ENCODE measurements around the gene CCL14. TPM values are rescaled to one million over a fixed set of nuclear protein-coding genes. Genes with fewer than 3 reads are reported as not detected.

The CCL14 gene
- total and polyA plus RNA-seq, 2 of the 8 experiments (the other 6 are each of a cell fraction or from before 2014, with no cell fraction given), result not detected

DNA sequence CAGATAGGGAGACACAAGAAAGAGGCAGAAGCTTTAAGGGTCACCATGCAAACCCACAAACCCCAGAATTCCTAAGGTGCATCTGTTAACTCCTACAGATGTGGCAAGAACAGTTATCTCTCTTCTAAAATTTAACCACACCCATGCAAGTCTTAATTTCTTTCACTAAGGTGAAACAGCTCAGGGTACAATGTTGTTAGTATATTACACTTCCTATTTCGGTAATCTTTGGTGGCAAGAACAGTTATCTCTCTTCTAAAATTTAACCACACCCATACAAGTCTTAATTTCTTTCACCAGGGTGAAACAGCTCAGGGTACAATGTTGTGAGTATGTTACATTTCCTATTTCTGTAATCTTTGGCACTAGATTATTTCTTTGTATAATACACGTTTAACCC, 24.7 kb upstream of the CCL14 start:
- Histone ChIP-seq H4K20me1 (replicated peaks in 1 of 2; ENCODE audit: control insufficient read depth in 1 of 2, insufficient read depth in 2 of 2, low read length in 2 of 2) (no peaks in the 10 kb centered on the region), H4K8ac (ENCODE audit: extremely low read depth, insufficient read depth, low read length) (no peak overlapping the region), H2BK120ac (replicated peaks; ENCODE audit: low read depth, low read length) (no peak overlapping the region), H3K4ac (replicated peaks; ENCODE audit: insufficient read length, low read depth, low read length) (no peak overlapping the region), H2BK5ac (ENCODE audit: low read depth, low read length) (no peak overlapping the region), H3K23ac (ENCODE audit: insufficient read length) (no peak overlapping the region), H3K23me2 (ENCODE audit: low read depth, low read length) (no peaks in the 10 kb centered on the region), H3K27me3 (replicated peaks in 1 of 4; ENCODE audit: control insufficient read depth in 3 of 4, extremely low read depth in 1 of 4, insufficient read depth in 3 of 4, low read length in 3 of 4) (no peaks in the 10 kb centered on the region; a peak in 1 of 7 replicates), H4K5ac (ENCODE audit: insufficient read length, low read depth, low read length) (no peak overlapping the region), H3K79me2 (ENCODE audit: control insufficient read depth in 1 of 2, insufficient read depth in 2 of 2, low read length in 2 of 2) (no peaks in the 10 kb centered on the region), H3K56ac (replicated peaks; ENCODE audit: insufficient read length, low read depth, low read length) (no peak overlapping the region), H3K27ac (ENCODE audit: low read depth, low read length) (no peak overlapping the region), H3K4me2 (ENCODE audit: insufficient read depth in 1 of 2, low read depth in 2 of 2, low read length in 2 of 2) (no peak overlapping the region), H3K14ac (ENCODE audit: insufficient read length) (no peak overlapping the region), H2BK15ac (ENCODE audit: low read length) (no peak overlapping the region), H3K79me1 (ENCODE audit: low read depth, low read length) (no peaks in the 10 kb centered on the region), H2BK20ac (ENCODE audit: low read length) (no peak overlapping the region), H2BK12ac (ENCODE audit: low read depth, low read length) (no peak overlapping the region), H3K9me3 (ENCODE audit: insufficient read depth in 2 of 2, low read depth in 1 of 2, low read length in 1 of 2) (peaks cover 22 to 41% of the 10 kb centered on the region in 2 experiments), H3K4me1 (replicated peaks in 1 of 4; ENCODE audit: control insufficient read depth in 3 of 4, insufficient read depth in 4 of 4, low read length in 3 of 4) (no peaks in the 10 kb centered on the region), H3K9ac (replicated peaks in 1 of 4; ENCODE audit: extremely low read depth in 1 of 4, low read depth in 3 of 4, low read length in 3 of 4) (no peak overlapping the region), H2AFZ (ENCODE audit: low read length) (no peak overlapping the region), H4K91ac (replicated peaks; ENCODE audit: insufficient read length, low read length) (no peak overlapping the region), H2AK5ac (ENCODE audit: low read depth, low read length) (no peak overlapping the region), H3K4me3 (ENCODE audit: extremely low read depth in 1 of 4, insufficient read depth in 2 of 4, low read depth in 3 of 4, low read length in 4 of 4) (no peak overlapping the region), H3K18ac (ENCODE audit: extremely low read depth, low read length) (no peak overlapping the region), H3K36me3 (ENCODE audit: control insufficient read depth in 2 of 4, insufficient read depth in 4 of 4, low read length in 3 of 4) (no peaks in the 10 kb centered on the region)
- FAIRE-seq (no peak), DNase-seq (ENCODE audit: low read depth in 1 of 2, low spot score in 2 of 2) (no peak)
- POLR2A ChIA-PET (ENCODE audit: partially characterized antibody), result no interaction called here
- WGBS, 2 experiments (ENCODE audit: extremely low coverage in 1 of 2, insufficient coverage in 1 of 2, insufficient read length in 1 of 2, insufficient replicate concordance in 2 of 2, low coverage in 1 of 2, low lambda C conversion rate in 2 of 2, missing lambda C conversion rate in 1 of 2), result 89% methylated on average over 2 of the region's 2 CpGs; no CpG with 5 or more reads in 1 of the 2 experiments
- CTCF ChIA-PET (ENCODE audit: partially characterized antibody), result interaction anchor here (2.5 kb wide), 1 partner anchor 14 kb away, joined by 5 read pairs; no protein-coding TSS in a partner anchor
- TF ChIP-seq TBP (IDR thresholded peaks at IDR 0.05; ENCODE audit: low read depth, low read length), result no peak
- TF ChIP-seq EP300 (IDR thresholded peaks at IDR 0.05; ENCODE audit: borderline replicate concordance in 1 of 2, low read depth in 2 of 2, low read length in 2 of 2), result no peak
- TF ChIP-seq, protein P1, sequence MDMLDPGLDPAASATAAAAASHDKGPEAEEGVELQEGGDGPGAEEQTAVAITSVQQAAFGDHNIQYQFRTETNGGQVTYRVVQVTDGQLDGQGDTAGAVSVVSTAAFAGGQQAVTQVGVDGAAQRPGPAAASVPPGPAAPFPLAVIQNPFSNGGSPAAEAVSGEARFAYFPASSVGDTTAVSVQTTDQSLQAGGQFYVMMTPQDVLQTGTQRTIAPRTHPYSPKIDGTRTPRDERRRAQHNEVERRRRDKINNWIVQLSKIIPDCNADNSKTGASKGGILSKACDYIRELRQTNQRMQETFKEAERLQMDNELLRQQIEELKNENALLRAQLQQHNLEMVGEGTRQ (IDR thresholded peaks at IDR 0.05; ENCODE audit: low read length), result no peak
- no peak for TF ChIP-seq TEAD4 (IDR thresholded peaks at IDR 0.05; ENCODE audit: low read depth, low read length)
- TF ChIP-seq, protein P2, sequence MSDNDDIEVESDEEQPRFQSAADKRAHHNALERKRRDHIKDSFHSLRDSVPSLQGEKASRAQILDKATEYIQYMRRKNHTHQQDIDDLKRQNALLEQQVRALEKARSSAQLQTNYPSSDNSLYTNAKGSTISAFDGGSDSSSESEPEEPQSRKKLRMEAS (IDR thresholded peaks at IDR 0.05), result no peak
- TF ChIP-seq SUZ12 (IDR thresholded peaks at IDR 0.05; ENCODE audit: low read length), result no peak
- TF ChIP-seq CREB1 (IDR thresholded peaks at IDR 0.05), result no peak
- TF ChIP-seq JUND (IDR thresholded peaks at IDR 0.05; ENCODE audit: low read length), result no peak
- TF ChIP-seq YY1 (IDR thresholded peaks at IDR 0.05; ENCODE audit: low read depth, low read length), result no peak
